GM18505 (cell line): ENCODE results near the gene ADAMTS12.
"Not testable (repeated sequence)": the region's sequence is repeated elsewhere in the genome, so short reads cannot be mapped to it uniquely, and the experiment has no call there.

Experiments used
- ATAC-seq: cut with Tn5 transposase; IDR thresholded peaks from one replicate; pipeline ENCODE4 v1.9.1; 2021; ENCODE audit not compliant: unreplicated experiment
- POLR2A ChIP-seq: IDR thresholded peaks from 4 replicates; pipeline ENCODE4 v1.6.1; 2011; ENCODE audit warnings: borderline replicate concordance; ENCODE audit not compliant: insufficient read depth, insufficient read length; ENCODE audit errors: extremely low read depth

Gene ADAMTS12

DNA sequence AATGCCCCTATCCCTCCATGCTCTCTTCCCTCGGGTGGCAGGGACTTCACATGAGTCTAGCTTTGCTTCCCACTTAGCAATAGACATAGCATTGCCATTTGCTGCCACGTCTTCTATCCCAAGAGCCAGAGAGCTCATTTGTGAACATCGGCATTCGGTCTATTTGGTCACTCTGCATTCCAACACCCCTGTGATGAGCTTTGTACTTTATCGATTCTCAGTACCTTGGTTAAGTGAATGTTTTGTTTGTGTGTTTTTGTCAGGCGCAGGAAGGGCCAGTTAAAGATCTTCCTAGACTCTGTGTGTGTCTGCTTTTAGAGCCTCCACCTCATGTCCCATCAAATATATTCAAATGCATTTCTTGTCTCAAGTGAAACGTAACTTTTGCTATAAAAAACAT, 309.4 kb downstream of the ADAMTS12 start:
- TF ChIP-seq POLR2A: no peak
- ATAC-seq: no peak

GRCh38 chr5:33579789-33580188, 312.0 kb downstream of the ADAMTS12 start:
- no peak for TF ChIP-seq POLR2A
- no peak for ATAC-seq

DNA sequence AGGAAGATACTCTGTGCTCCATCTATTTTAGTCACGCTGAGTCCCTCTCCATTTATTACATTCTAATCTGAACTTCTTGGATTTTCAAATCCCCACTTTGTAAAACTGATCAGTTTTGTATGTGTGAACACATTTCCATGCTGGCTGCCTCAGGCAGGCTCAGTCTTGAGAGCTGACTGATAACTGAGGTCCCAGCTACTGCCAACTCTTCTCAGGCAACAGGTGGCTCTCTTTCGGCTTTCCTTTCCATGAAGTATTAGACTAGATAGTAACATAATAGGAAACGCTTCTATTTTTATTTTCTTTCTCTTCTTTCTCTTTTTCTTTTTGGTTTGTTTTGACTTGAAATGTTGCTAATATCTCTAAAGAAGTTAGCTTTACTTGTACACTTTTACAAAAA, 312.6 kb downstream of the ADAMTS12 start:
- ATAC-seq: no peak
- no peak for TF ChIP-seq POLR2A

DNA sequence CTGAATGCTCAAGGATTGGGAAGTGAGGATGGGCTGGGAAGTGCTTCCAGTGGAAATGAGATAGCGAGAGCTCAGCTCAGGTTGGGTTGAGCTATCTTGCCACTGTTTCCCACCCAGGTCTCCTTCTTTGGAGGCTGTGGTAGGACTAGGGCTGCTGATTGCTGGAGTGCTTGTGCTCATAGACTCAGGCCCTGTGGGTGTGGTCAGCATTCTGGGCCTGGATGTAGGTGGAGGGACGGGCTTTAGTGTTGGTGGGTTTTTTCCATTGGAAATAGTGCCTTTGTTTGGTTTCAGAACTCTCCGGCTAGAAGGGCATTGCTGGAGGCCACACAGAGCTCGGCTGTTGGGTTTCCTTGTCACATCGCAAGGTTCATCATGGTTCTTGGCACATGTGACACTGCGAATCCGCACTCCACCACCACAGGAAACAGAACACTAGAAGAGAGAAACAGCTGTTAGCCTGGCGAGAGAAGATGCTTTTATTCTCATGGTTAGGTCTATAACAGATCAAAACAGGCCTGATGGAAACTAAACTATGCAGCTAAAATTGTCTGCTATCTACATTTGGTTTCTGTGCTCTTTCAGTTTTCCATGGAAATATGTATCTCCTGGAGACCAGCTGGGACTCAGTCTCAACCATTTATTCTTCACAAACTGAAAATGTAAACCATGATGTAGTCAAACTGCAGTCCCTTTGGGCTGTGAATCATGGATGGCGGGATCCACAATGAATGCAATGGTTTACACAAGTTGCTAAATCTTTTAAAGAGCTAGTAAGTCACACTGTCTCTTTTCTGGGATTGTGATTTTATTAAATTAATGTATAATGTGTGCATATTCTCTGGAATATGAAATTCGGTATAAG, 314.8 kb downstream of the ADAMTS12 start:
- no peak for ATAC-seq
- TF ChIP-seq POLR2A: no peak

DNA sequence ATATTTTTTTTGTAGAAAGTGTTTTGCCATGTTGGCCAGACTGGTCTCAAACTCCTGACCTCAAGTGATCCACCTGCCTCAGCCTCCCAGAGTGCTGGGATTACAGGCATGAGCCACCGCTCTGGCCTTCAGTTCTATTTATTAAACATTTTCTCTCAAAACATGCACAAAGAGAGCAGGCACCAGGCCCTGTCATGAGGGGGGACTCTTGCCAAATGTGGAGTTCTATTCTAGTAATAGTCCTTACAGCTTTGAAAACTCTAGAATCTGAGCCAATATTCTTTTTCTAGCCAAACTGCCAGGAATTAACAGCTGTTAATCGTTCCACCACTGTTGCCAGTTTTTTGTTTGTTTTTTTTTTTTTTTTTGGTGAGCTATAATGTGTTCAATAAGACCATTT, 326.5 kb downstream of the ADAMTS12 start:
- TF ChIP-seq POLR2A: no peak
- no peak for ATAC-seq

DNA sequence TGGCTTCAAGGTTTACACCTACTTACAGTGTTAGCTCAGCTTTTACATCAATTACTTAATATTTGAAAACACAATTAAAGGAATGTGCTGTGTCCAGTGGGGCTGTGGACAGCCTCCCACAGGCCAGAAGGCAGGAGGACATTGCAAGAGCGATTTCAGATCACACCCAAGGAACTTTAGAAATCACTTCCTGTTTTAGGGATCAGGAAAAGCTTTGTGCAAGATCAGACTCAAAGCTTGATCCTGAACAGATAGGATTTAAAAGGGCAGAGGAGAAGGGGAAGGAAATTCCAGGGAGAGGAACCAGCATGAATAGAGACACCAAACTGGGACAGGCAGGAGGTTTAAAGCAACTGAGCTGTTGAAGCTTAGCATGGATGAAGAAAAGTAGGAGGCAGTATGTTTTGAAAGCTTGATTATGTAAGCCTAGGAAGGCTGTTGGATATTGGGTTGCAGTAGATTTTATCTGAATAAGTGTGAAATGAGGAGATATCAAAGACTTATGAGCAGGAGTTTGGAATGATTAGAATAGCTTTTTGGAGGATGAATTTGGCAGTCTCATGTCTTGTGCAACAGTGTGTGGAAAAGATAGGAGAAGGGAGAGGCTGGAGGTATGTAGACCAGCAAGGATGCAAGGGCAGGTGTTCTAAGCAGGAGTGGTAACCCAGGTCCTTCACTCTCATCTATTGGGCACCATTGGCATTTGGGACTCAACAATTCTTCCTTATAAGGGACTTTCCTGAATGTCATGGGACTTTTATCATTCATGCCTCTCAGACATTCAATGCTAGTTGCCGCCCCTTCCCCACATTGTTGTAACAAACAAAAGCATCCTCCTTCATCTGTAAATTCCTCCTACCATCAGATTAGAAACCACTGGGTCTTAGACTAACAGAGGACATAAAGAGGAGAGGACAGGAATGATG, 327.5 kb downstream of the ADAMTS12 start:
- ATAC-seq: no peak
- no peak for TF ChIP-seq POLR2A

- no peak for TF ChIP-seq POLR2A
- no peak for ATAC-seq
Observed at GRCh38 chr5:33563530-33563929, 328.3 kb downstream of the ADAMTS12 start.

GRCh38 chr5:33558489-33558888, 333.3 kb downstream of the ADAMTS12 start:
- TF ChIP-seq POLR2A: no peak
- no peak for ATAC-seq

DNA sequence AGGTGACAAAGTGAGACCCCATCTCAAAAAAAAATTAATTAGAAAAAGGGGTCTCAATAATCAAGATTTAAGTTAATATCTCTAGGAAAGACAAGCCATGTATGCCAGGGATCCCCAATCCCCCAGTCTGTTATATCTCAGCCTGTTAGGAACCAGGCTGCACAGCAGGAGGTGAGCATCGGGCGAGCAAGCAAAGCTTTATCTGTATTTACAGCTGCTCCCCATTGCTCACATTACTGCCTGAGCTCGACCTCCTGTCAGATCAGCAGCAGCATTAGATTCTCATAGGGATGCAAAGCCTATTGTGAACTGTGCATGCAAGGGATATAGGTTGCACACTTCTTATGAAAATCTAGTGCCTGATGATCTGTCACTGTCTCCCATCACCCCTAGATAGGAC, 334.2 kb downstream of the ADAMTS12 start:
- ATAC-seq: no peak
- TF ChIP-seq POLR2A: no peak

- no peak for ATAC-seq
- TF ChIP-seq POLR2A: no peak
Observed at GRCh38 chr5:33556330-33557328, 335.2 kb downstream of the ADAMTS12 start.

GRCh38 chr5:33549982-33550567, 341.7 kb downstream of the ADAMTS12 start:
- no peak for ATAC-seq
- TF ChIP-seq POLR2A: no peak

DNA sequence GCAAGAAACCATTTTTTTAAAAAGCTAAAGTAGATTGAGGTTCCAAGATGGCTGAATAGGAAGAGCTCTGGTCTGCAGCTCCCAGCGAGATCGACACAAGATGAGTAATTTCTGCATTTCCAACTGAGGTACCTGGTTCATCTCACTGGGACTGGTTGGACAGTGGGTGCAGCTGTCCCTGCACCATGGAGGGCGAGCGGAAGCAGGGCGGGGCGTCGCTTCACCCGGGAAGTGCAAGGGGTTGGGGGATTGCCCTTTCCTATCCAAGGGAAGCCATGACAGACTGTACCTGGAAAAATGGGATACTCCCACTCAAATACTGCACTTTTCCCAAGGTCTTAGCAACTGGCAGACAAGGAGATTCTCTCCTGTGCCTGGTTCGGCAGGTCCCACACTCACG, 352.0 kb downstream of the ADAMTS12 start:
- not testable (repeated sequence) for ATAC-seq
